DLD1 (cell line): ENCODE results near the gene CDH1.

Experiments used
- in situ Hi-C: cut with HindIII; loops from 2 replicates; pipeline ENCODE4 v1.10.0; 2017; ENCODE audit warnings: low sequenced_read_pairs

Gene CDH1

GRCh38 chr16:68843482-68844210 lies 106.6 kb downstream of the CDH1 start, which contains the start of gene TANGO6:
TSS of gene TANGO6 (plus strand) at chr16:68843531. CDS start at chr16:68843618, 87 bp downstream.
- in situ Hi-C loops, result no loop called here

- in situ Hi-C loops, result no loop called here
Measured at GRCh38 chr16:68844211-68844564, 107.1 kb downstream of the CDH1 start.

- in situ Hi-C loops, result no loop called here
Measured at GRCh38 chr16:68848786-68849185, 111.7 kb downstream of the CDH1 start.

GRCh38 chr16:68850481-68850880 lies 113.4 kb downstream of the CDH1 start:
- in situ Hi-C loops, result no loop called here

GRCh38 chr16:68851601-68852000 lies 114.5 kb downstream of the CDH1 start:
- in situ Hi-C loops, result no loop called here

- in situ Hi-C loops, result no loop called here
Measured at GRCh38 chr16:68857479-68857878, 120.4 kb downstream of the CDH1 start.

GRCh38 chr16:68859828-68860227 lies 122.7 kb downstream of the CDH1 start:
- in situ Hi-C loops, result no loop called here

- in situ Hi-C loops, result no loop called here
Measured at GRCh38 chr16:68860978-68861892, 124.1 kb downstream of the CDH1 start.

GRCh38 chr16:68866933-68867332 lies 129.8 kb downstream of the CDH1 start:
- in situ Hi-C loops, result no loop called here

GRCh38 chr16:68869492-68870088 lies 132.5 kb downstream of the CDH1 start:
- in situ Hi-C loops, result no loop called here

- in situ Hi-C loops, result no loop called here
Measured at GRCh38 chr16:68873635-68874471, 136.8 kb downstream of the CDH1 start.

GRCh38 chr16:68875871-68876270 lies 138.8 kb downstream of the CDH1 start:
- in situ Hi-C loops, result no loop called here

- in situ Hi-C loops, result no loop called here
Measured at GRCh38 chr16:68883685-68884084, 146.6 kb downstream of the CDH1 start.

GRCh38 chr16:68884401-68884800 lies 147.3 kb downstream of the CDH1 start:
- in situ Hi-C loops, result no loop called here
